Esophagus (tissue), 2 donors: ENCODE data around the gene SNX25. TPM values are rescaled to one million over a fixed set of nuclear protein-coding genes. Genes with fewer than 3 reads are reported as not detected.

Source experiments
- H3K27ac ChIP-seq, 2 donors: one replicate each; pipeline ENCODE4 v1.5.1; 2013; ENCODE audit warnings: low read depth in 2 of 2, mild to moderate bottlenecking in 2 of 2, inconsistent platforms in 1 of 2, low read length in 1 of 2, moderate library complexity in 1 of 2
- H3K27me3 ChIP-seq, 2 donors: one replicate each; pipeline ENCODE4 v1.6.1; 2013; ENCODE audit warnings: low read length in 2 of 2, control low read depth in 1 of 2, mild to moderate bottlenecking in 1 of 2; ENCODE audit not compliant: insufficient read depth in 2 of 2, control insufficient read depth in 1 of 2
- H3K36me3 ChIP-seq, 2 donors: one replicate each; pipeline ENCODE4 v1.6.1; 2013; ENCODE audit warnings: low read length in 1 of 2; ENCODE audit not compliant: control insufficient read depth in 2 of 2, insufficient read depth in 2 of 2
- H3K4me1 ChIP-seq, 2 donors: one replicate each; pipeline ENCODE4 v1.6.1; 2013; ENCODE audit warnings: low read length in 1 of 2; ENCODE audit not compliant: control insufficient read depth in 2 of 2, insufficient read depth in 2 of 2
- H3K4me3 ChIP-seq, 2 donors: one replicate each; pipeline ENCODE4 v1.5.1; 2013; ENCODE audit warnings: low read length in 2 of 2, mild to moderate bottlenecking in 2 of 2, low read depth in 1 of 2, moderate library complexity in 1 of 2
- H3K9me3 ChIP-seq, 2 donors: one replicate each; pipeline ENCODE4 v1.6.1; 2013; ENCODE audit warnings: mild to moderate bottlenecking in 2 of 2, low read depth in 1 of 2, low read length in 1 of 2, moderate library complexity in 1 of 2; ENCODE audit not compliant: control insufficient read depth in 2 of 2, insufficient read depth in 1 of 2
- WGBS, 2 donors: extraction: QIAGEN DNeasy Blood & Tissue Kit; methylation state at CpG; one replicate each; pipeline ENCODE4 v1.1.7; 2013; 5-methylcytosine and 5-hydroxymethylcytosine counted together
- polyA plus RNA-seq, 2 donors: library from polyadenylated mRNA; stranded (reverse); fragments of 200-250 nt; gene quantifications; one replicate each; pipeline ENCODE4 v1.2.3, GENCODE V29; 2013
- donor health status: healthy with polysubstance abuse.
- donor health status: Bipolar disorder and iron deficiency.

SNX25 gene
- polyA plus RNA-seq, 2 donors: 3.5 to 4.4 TPM

GRCh38 chr4:185384930-185385331, 175.5 kb downstream of the SNX25 start:
- Histone ChIP-seq H3K27me3 (no peaks in the 10 kb centered on the region), H3K9me3 (no peaks in the 10 kb centered on the region), H3K4me3 (no peak overlapping the region), H3K36me3 (no peaks in the 10 kb centered on the region), H3K4me1 (peaks cover 0 to 2% of the 10 kb centered on the region in 2 donors), H3K27ac (no peak overlapping the region)
- 41 to 50% methylated on average over 10 of the region's 10 CpGs for WGBS, 2 donors

- Histone ChIP-seq H3K27me3 (no peaks in the 10 kb centered on the region), H3K27ac (no peak overlapping the region), H3K36me3 (no peaks in the 10 kb centered on the region), H3K9me3 (no peaks in the 10 kb centered on the region), H3K4me1 (peaks cover 0 to 2% of the 10 kb centered on the region in 2 donors), H3K4me3 (no peak overlapping the region)
- 96 to 97% methylated on average over 12 of the region's 12 CpGs for WGBS, 2 donors
Measured at GRCh38 chr4:185387957-185388356, 178.6 kb downstream of the SNX25 start.

- Histone ChIP-seq H3K4me1 (peaks cover 0 to 2% of the 10 kb centered on the region in 2 donors), H3K27ac (no peak overlapping the region), H3K36me3 (no peaks in the 10 kb centered on the region), H3K9me3 (no peaks in the 10 kb centered on the region), H3K4me3 (no peak overlapping the region), H3K27me3 (no peaks in the 10 kb centered on the region)
- 94 to 96% methylated on average over 6 of the region's 6 CpGs for WGBS, 2 donors
Measured at GRCh38 chr4:185390941-185391340, 181.5 kb downstream of the SNX25 start.

- no peaks in the 10 kb centered on the region for H3K27me3 ChIP-seq
- 78 to 82% methylated on average over 1 of the region's 1 CpG for WGBS, 2 donors
Measured at GRCh38 chr4:185392156-185392555, 182.8 kb downstream of the SNX25 start.

GRCh38 chr4:185394568-185395237, 185.3 kb downstream of the SNX25 start:
- Histone ChIP-seq H3K4me3 (peak overlapping the region in 1 of 2 donors; percentile 50), H3K27ac (no peak overlapping the region)
- 44 to 47% methylated on average over 12 of the region's 12 CpGs for WGBS, 2 donors

More at GRCh38 chr4:185392156-185392555, 182.8 kb downstream of the SNX25 start:
- H3K4me1 ChIP-seq: peaks cover 0 to 2% of the 10 kb centered on the region in 2 donors
- no peak overlapping the region for H3K4me3 ChIP-seq
- no peak overlapping the region for H3K27ac ChIP-seq
- no peaks in the 10 kb centered on the region for H3K36me3 ChIP-seq
- H3K9me3 ChIP-seq: no peaks in the 10 kb centered on the region

GRCh38 chr4:185395238-185395955, 186.0 kb downstream of the SNX25 start, which contains the start of gene LRP2BP:
LRP2BP (minus strand) TSS chr4:185395924; CDS start chr4:185378186, 17,738 bp downstream.
- peak within 1 kb of the TSS; percentile 100 for H3K27ac ChIP-seq
- peak within 1 kb of the TSS; percentile 54 to 77 for H3K4me3 ChIP-seq
- 4 to 5% methylated on average over 12 of the region's 12 CpGs for WGBS, 2 donors
- no peaks in the 10 kb centered on the region for H3K9me3 ChIP-seq
- H3K27me3 ChIP-seq: no peaks in the 10 kb centered on the region
- H3K4me1 ChIP-seq: no peaks in the 10 kb centered on the region
- H3K36me3 ChIP-seq: no peaks in the 10 kb centered on the region

More at GRCh38 chr4:185394568-185395237, 185.3 kb downstream of the SNX25 start:
- Histone ChIP-seq H3K27me3 (no peaks in the 10 kb centered on the region), H3K36me3 (no peaks in the 10 kb centered on the region), H3K9me3 (no peaks in the 10 kb centered on the region), H3K4me1 (no peaks in the 10 kb centered on the region)

- H3K27me3 ChIP-seq: no peaks in the 10 kb centered on the region
- no peaks in the 10 kb centered on the region for H3K4me1 ChIP-seq
- H3K9me3 ChIP-seq: no peaks in the 10 kb centered on the region
- 0% methylated on average over 92 to 98 of the region's 98 CpGs for WGBS, 2 donors
- H3K36me3 ChIP-seq: no peaks in the 10 kb centered on the region
- H3K27ac ChIP-seq: peak overlapping the region; percentile 100
- peak overlapping the region; percentile 54 to 77 for H3K4me3 ChIP-seq
Measured at GRCh38 chr4:185395956-185396723, 186.7 kb downstream of the SNX25 start.

- Histone ChIP-seq H3K27me3 (no peaks in the 10 kb centered on the region), H3K4me3 (peak within 1 kb of the TSS; percentile 54 to 77), H3K36me3 (peaks cover 0 to 3% of the 10 kb centered on the region in 2 donors), H3K4me1 (no peaks in the 10 kb centered on the region), H3K9me3 (no peaks in the 10 kb centered on the region), H3K27ac (peak within 1 kb of the TSS; percentile 100)
- WGBS, 2 donors: 7 to 10% methylated on average over 38 of the region's 38 CpGs
Measured at GRCh38 chr4:185396724-185397385, 187.5 kb downstream of the SNX25 start, which contains the start of gene ANKRD37. ANKRD37 (plus strand) TSS chr4:185396841; CDS start chr4:185396924, 83 bp downstream.

- H3K4me1 ChIP-seq: no peaks in the 10 kb centered on the region
- peak overlapping the region in 1 of 2 donors; percentile 53 for H3K27ac ChIP-seq
- peak overlapping the region in 1 of 2 donors; percentile 44 for H3K4me3 ChIP-seq
Measured at GRCh38 chr4:185398618-185399017, 189.2 kb downstream of the SNX25 start.

More at GRCh38 chr4:185398618-185399017, 189.2 kb downstream of the SNX25 start:
- 11 to 21% methylated on average over 2 of the region's 2 CpGs for WGBS, 2 donors
- Histone ChIP-seq H3K36me3 (peaks cover 0 to 3% of the 10 kb centered on the region in 2 donors), H3K27me3 (no peaks in the 10 kb centered on the region), H3K9me3 (no peaks in the 10 kb centered on the region)
